ENCODE measurements around the gene SPRY1. TPM values are rescaled to one million over a fixed set of nuclear protein-coding genes. Genes with fewer than 3 reads are reported as not detected.

Gene SPRY1
- total RNA-seq, 1 donor from 2014 or later = 134 TPM

- no peak for TF ChIP-seq CTCF (conservative IDR thresholded peaks at IDR 0.05)
- Mint-ChIP-seq H3K9me3 (peaks cover 9% of the 10 kb centered on the region), H3K4me1 (peaks cover 13% of the 10 kb centered on the region), H3K36me3 (ENCODE audit: low read depth) (peaks cover 4% of the 10 kb centered on the region), H3K27me3 (ENCODE audit: low read depth) (no peaks in the 10 kb centered on the region), H3K27ac (ENCODE audit: unreplicated experiment) (no peak overlapping the region), H3K4me3 (no peak overlapping the region)
- no peak for DNase-seq (ENCODE audit: low read depth, low spot score)
Observed at GRCh38 chr4:123379392-123379791, 17.2 kb upstream of the SPRY1 start.

- H3K27ac Mint-ChIP-seq (ENCODE audit: unreplicated experiment) = peak overlapping the region; percentile 20
Observed at GRCh38 chr4:123380728-123381716, 15.6 kb upstream of the SPRY1 start.

GRCh38 chr4:123381996-123382395 is 14.6 kb upstream of the SPRY1 start:
- H3K27ac Mint-ChIP-seq (ENCODE audit: unreplicated experiment) = no peak overlapping the region
- peaks cover 13% of the 10 kb centered on the region for H3K4me1 Mint-ChIP-seq
- no peak overlapping the region for H3K4me3 Mint-ChIP-seq
- no peaks in the 10 kb centered on the region for H3K36me3 Mint-ChIP-seq (ENCODE audit: low read depth)
- peaks cover 3% of the 10 kb centered on the region for H3K9me3 Mint-ChIP-seq
- no peaks in the 10 kb centered on the region for H3K27me3 Mint-ChIP-seq (ENCODE audit: low read depth)
- no peak for TF ChIP-seq CTCF (conservative IDR thresholded peaks at IDR 0.05)
- DNase-seq (ENCODE audit: low read depth, low spot score) = no peak

More at GRCh38 chr4:123380728-123381716, 15.6 kb upstream of the SPRY1 start:
- no peak overlapping the region for H3K4me3 Mint-ChIP-seq
- no peak for DNase-seq (ENCODE audit: low read depth, low spot score)
- peaks cover 13% of the 10 kb centered on the region for H3K4me1 Mint-ChIP-seq
- TF ChIP-seq CTCF (conservative IDR thresholded peaks at IDR 0.05) = no peak
- H3K36me3 Mint-ChIP-seq (ENCODE audit: low read depth) = no peaks in the 10 kb centered on the region
- H3K27me3 Mint-ChIP-seq (ENCODE audit: low read depth) = no peaks in the 10 kb centered on the region
- peaks cover 3% of the 10 kb centered on the region for H3K9me3 Mint-ChIP-seq

- no peaks in the 10 kb centered on the region for H3K36me3 Mint-ChIP-seq (ENCODE audit: low read depth)
- H3K27me3 Mint-ChIP-seq (ENCODE audit: low read depth) = no peaks in the 10 kb centered on the region
- no peaks in the 10 kb centered on the region for H3K9me3 Mint-ChIP-seq
- no peak for DNase-seq (ENCODE audit: low read depth, low spot score)
- peaks cover 5% of the 10 kb centered on the region for H3K4me1 Mint-ChIP-seq
- H3K27ac Mint-ChIP-seq (ENCODE audit: unreplicated experiment) = no peak overlapping the region
- no peak for TF ChIP-seq CTCF (conservative IDR thresholded peaks at IDR 0.05)
- H3K4me3 Mint-ChIP-seq = no peak overlapping the region
Observed at GRCh38 chr4:123383566-123383965, 13.0 kb upstream of the SPRY1 start.

- H3K4me3 Mint-ChIP-seq = no peak overlapping the region
- no peaks in the 10 kb centered on the region for H3K27me3 Mint-ChIP-seq (ENCODE audit: low read depth)
- peaks cover 2% of the 10 kb centered on the region for H3K9me3 Mint-ChIP-seq
- H3K27ac Mint-ChIP-seq (ENCODE audit: unreplicated experiment) = no peak overlapping the region
- no peak for TF ChIP-seq CTCF (conservative IDR thresholded peaks at IDR 0.05)
- DNase-seq (ENCODE audit: low read depth, low spot score) = no peak
- no peaks in the 10 kb centered on the region for H3K36me3 Mint-ChIP-seq (ENCODE audit: low read depth)
- H3K4me1 Mint-ChIP-seq = peaks cover 4% of the 10 kb centered on the region
Observed at GRCh38 chr4:123386609-123387008, 10.0 kb upstream of the SPRY1 start.
